WTC11 (cell line): ENCODE results near the gene LRMDA. TPM values are rescaled to one million over a fixed set of nuclear protein-coding genes. Genes with fewer than 3 reads are reported as not detected.

Experiments
- ATAC-seq: fragments of 200-7000 bp; cut with Tn5 transposase; 2 replicates; pipeline ENCODE4 v1.10.0; 2021; ENCODE audit warnings: mild to moderate bottlenecking, moderate library complexity
- CTCF ChIA-PET: fragments of 300-600 bp; sonication (Branson Sonifier 250); formaldehyde crosslinking; loops from one replicate; lab custom pipeline; 2021; ENCODE audit warnings: antibody characterized with exemption; lab: Charles Lee
- POLR2A ChIA-PET: fragments of 350-600 bp; sonication (Branson Sonifier 250); formaldehyde crosslinking; loops from one replicate; lab custom pipeline; 2021; ENCODE audit warnings: antibody characterized with exemption; lab: Charles Lee
- DNase-seq: peaks from one replicate; pipeline ENCODE4 v3.0.0; 2021; ENCODE audit warnings: low spot score
- H3K27ac Mint-ChIP-seq: 2 replicates; pipeline ENCODE4 v1.8.0; 2021; ENCODE audit warnings: mixed read lengths
- H3K27me3 Mint-ChIP-seq: 2 replicates; pipeline ENCODE4 v1.8.0; 2021; ENCODE audit warnings: low read depth, mild to moderate bottlenecking, moderate library complexity, mixed read lengths
- H3K36me3 Mint-ChIP-seq: 2 replicates; pipeline ENCODE4 v1.8.0; 2021; ENCODE audit warnings: mixed read lengths
- H3K4me1 Mint-ChIP-seq: 2 replicates; pipeline ENCODE4 v1.8.0; 2022; ENCODE audit warnings: mixed read lengths
- H3K4me3 Mint-ChIP-seq: 2 replicates; pipeline ENCODE4 v1.8.0; 2021; ENCODE audit warnings: mild to moderate bottlenecking, moderate library complexity, mixed read lengths
- H3K9me3 Mint-ChIP-seq: 2 replicates; pipeline ENCODE4 v1.8.0; 2021; ENCODE audit warnings: mixed read lengths
- ATF1 ChIP-seq: sonication (generic); formaldehyde crosslinking; IDR thresholded peaks from 2 replicates; pipeline ENCODE4 v1.8.1; 2023; ENCODE audit warnings: mild to moderate bottlenecking, moderate library complexity, missing genetic modification reagents
- CREM ChIP-seq: sonication (generic); formaldehyde crosslinking; IDR thresholded peaks from 2 replicates; pipeline ENCODE4 v1.8.1; 2022; ENCODE audit warnings: mild to moderate bottlenecking, missing genetic modification reagents, moderate library complexity
- EMX1 ChIP-seq: fragments of 250-450 bp; sonication (Bioruptor Pico); IDR thresholded peaks from 2 replicates; pipeline ENCODE4 v1.8.0; 2021; ENCODE audit warnings: mild to moderate bottlenecking
- NR3C1 ChIP-seq: sonication (generic); formaldehyde crosslinking; conservative IDR thresholded peaks from 2 replicates; pipeline ENCODE4 v1.8.1; 2023; ENCODE audit warnings: low read depth, mild to moderate bottlenecking, missing genetic modification reagents
- SMAD4 ChIP-seq: sonication (generic); formaldehyde crosslinking; IDR thresholded peaks from 2 replicates; pipeline ENCODE4 v1.8.0; 2022; ENCODE audit warnings: mild to moderate bottlenecking, missing genetic modification reagents
- TEAD4 ChIP-seq: sonication (generic); formaldehyde crosslinking; IDR thresholded peaks from 2 replicates; pipeline ENCODE4 v1.8.0; 2022; ENCODE audit warnings: mild to moderate bottlenecking, missing genetic modification reagents
- ZNF219 ChIP-seq: sonication (generic); formaldehyde crosslinking; IDR thresholded peaks from 2 replicates; pipeline ENCODE4 v1.8.0; 2023; ENCODE audit warnings: missing genetic modification reagents, mild to moderate bottlenecking, borderline replicate concordance
- ZNF232 ChIP-seq: sonication (generic); formaldehyde crosslinking; IDR thresholded peaks from 2 replicates; pipeline ENCODE4 v1.8.0; 2022; ENCODE audit warnings: mild to moderate bottlenecking, missing genetic modification reagents
- ZNF263 ChIP-seq: sonication (generic); formaldehyde crosslinking; IDR thresholded peaks from 2 replicates; pipeline ENCODE4 v1.8.1; 2022; ENCODE audit warnings: low read depth, mild to moderate bottlenecking, moderate library complexity, missing genetic modification reagents
- ZNF671 ChIP-seq: fragments of 250-450 bp; sonication (Bioruptor Pico); IDR thresholded peaks from 2 replicates; pipeline ENCODE4 v1.8.0; 2021; ENCODE audit warnings: mild to moderate bottlenecking
- total RNA-seq: library from RNA; stranded (reverse); gene quantifications from 3 replicates; pipeline ENCODE4 v1.2.3, GENCODE V29; 2021
- TF ChIP-seq, protein P1 (sequence below): fragments of 250-450 bp; sonication (Bioruptor Pico); conservative IDR thresholded peaks from 2 replicates; pipeline ENCODE4 v1.9.0; 2021; ENCODE audit warnings: mild to moderate bottlenecking
- TF ChIP-seq, protein P2 (sequence below): sonication (generic); formaldehyde crosslinking; IDR thresholded peaks from 2 replicates; pipeline ENCODE4 v1.8.1; 2023; ENCODE audit warnings: mild to moderate bottlenecking, missing genetic modification reagents, moderate library complexity
- TF ChIP-seq, protein P3 (sequence below): fragments of 250-450 bp; sonication (Bioruptor Pico); IDR thresholded peaks from 2 replicates; pipeline ENCODE4 v1.9.0; 2021; ENCODE audit warnings: moderate library complexity, mild to moderate bottlenecking, inconsistent platforms, borderline replicate concordance
- TF ChIP-seq, protein P4 (sequence below): sonication (generic); formaldehyde crosslinking; IDR thresholded peaks from 2 replicates; pipeline ENCODE4 v1.8.0; 2022; ENCODE audit warnings: missing genetic modification reagents
- TF ChIP-seq, protein P5 (sequence below): sonication (generic); formaldehyde crosslinking; IDR thresholded peaks from 2 replicates; pipeline ENCODE4 v1.8.1; 2022; ENCODE audit warnings: mild to moderate bottlenecking, moderate library complexity, missing genetic modification reagents
- TF ChIP-seq, protein P6 (sequence below): sonication (generic); formaldehyde crosslinking; IDR thresholded peaks from 2 replicates; pipeline ENCODE4 v1.8.0; 2022; ENCODE audit warnings: mild to moderate bottlenecking, missing genetic modification reagents
- TF ChIP-seq, protein P7 (sequence below): sonication (generic); formaldehyde crosslinking; IDR thresholded peaks from 2 replicates; pipeline ENCODE4 v1.8.1; 2022; ENCODE audit warnings: low read depth, missing genetic modification reagents, borderline replicate concordance
- TF ChIP-seq, protein P8 (sequence below): sonication (generic); formaldehyde crosslinking; IDR thresholded peaks from 2 replicates; pipeline ENCODE4 v1.8.0; 2023; ENCODE audit warnings: mild to moderate bottlenecking, missing genetic modification reagents

Gene LRMDA
- total RNA-seq, 1 experiment from 2014 or later, result 0.92 TPM

DNA sequence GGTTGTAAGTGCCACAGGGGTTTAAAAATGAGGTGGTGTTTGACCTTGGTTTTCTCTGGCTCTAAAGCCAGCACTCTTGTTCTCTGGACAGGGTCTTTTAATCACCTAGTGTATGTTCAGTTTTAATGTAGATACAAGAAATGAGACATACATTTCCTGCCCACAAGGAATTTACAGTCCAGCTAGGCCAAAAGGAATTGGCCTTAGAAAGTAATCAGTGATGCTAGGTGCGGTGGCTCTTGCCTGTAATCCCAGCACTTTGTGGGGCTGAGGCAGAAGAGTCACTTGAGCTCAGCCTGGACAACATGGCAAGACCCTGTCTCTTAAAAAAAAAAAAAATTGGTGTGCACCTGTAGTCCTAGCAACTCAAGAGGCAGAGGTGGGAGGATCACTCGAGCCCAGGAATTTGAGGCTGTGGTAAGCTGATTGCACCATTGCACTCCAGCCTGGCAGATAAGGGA is 100.2 kb downstream of the LRMDA start (continued):
- TF ChIP-seq, protein P1, sequence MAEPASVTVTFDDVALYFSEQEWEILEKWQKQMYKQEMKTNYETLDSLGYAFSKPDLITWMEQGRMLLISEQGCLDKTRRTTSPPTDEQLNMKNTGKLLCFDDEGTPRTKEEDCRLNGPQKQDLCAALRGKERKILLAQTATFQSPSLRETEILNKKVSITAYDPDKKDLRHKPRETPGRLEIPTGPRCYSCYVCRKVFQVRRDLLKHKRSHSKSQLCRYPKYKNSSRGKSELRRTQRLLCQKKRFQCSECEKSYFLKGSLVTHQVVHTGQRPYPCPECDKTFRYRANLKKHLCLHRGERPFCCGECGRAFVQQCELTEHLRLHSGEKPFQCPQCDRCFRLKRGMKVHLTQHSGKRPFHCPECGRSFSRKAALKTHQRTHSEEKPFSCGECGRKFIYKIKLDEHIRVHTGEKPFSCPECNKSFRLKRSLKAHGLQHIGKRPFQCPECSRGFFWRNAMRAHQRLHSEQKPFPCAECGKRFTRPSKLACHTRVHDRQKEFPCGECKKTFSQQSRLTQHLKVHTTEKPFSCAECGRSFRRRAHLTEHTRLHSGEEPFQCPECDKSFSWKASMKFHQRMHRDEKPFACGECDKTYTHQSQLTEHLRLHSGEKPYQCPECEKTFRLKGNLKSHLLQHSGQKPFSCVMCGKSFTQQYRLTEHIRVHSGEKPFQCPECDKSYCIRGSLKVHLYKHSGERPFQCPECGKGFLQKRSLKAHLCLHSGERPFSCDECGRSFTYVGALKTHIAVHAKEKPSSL (CRISPR knock-in tag), result no peak
- TF ChIP-seq, protein P2, sequence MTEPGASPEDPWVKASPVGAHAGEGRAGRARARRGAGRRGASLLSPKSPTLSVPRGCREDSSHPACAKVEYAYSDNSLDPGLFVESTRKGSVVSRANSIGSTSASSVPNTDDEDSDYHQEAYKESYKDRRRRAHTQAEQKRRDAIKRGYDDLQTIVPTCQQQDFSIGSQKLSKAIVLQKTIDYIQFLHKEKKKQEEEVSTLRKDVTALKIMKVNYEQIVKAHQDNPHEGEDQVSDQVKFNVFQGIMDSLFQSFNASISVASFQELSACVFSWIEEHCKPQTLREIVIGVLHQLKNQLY (CRISPR knock-in tag), result no peak
- TF ChIP-seq, protein P3, sequence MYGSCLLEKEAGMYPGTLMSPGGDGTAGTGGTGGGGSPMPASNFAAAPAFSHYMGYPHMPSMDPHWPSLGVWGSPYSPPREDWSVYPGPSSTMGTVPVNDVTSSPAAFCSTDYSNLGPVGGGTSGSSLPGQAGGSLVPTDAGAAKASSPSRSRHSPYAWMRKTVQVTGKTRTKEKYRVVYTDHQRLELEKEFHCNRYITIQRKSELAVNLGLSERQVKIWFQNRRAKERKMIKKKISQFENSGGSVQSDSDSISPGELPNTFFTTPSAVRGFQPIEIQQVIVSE, result no peak
- TF ChIP-seq, protein P4, sequence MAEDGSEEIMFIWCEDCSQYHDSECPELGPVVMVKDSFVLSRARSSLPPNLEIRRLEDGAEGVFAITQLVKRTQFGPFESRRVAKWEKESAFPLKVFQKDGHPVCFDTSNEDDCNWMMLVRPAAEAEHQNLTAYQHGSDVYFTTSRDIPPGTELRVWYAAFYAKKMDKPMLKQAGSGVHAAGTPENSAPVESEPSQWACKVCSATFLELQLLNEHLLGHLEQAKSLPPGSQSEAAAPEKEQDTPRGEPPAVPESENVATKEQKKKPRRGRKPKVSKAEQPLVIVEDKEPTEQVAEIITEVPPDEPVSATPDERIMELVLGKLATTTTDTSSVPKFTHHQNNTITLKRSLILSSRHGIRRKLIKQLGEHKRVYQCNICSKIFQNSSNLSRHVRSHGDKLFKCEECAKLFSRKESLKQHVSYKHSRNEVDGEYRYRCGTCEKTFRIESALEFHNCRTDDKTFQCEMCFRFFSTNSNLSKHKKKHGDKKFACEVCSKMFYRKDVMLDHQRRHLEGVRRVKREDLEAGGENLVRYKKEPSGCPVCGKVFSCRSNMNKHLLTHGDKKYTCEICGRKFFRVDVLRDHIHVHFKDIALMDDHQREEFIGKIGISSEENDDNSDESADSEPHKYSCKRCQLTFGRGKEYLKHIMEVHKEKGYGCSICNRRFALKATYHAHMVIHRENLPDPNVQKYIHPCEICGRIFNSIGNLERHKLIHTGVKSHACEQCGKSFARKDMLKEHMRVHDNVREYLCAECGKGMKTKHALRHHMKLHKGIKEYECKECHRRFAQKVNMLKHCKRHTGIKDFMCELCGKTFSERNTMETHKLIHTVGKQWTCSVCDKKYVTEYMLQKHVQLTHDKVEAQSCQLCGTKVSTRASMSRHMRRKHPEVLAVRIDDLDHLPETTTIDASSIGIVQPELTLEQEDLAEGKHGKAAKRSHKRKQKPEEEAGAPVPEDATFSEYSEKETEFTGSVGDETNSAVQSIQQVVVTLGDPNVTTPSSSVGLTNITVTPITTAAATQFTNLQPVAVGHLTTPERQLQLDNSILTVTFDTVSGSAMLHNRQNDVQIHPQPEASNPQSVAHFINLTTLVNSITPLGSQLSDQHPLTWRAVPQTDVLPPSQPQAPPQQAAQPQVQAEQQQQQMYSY (CRISPR knock-in tag), result no peak
- TF ChIP-seq ZNF671 (CRISPR knock-in tag) (no peak), NR3C1 (CRISPR knock-in tag) (no peak), TEAD4 (no peak), EMX1 (CRISPR knock-in tag) (no peak)
- TF ChIP-seq, all 79 proteins: peak for 0

DNA sequence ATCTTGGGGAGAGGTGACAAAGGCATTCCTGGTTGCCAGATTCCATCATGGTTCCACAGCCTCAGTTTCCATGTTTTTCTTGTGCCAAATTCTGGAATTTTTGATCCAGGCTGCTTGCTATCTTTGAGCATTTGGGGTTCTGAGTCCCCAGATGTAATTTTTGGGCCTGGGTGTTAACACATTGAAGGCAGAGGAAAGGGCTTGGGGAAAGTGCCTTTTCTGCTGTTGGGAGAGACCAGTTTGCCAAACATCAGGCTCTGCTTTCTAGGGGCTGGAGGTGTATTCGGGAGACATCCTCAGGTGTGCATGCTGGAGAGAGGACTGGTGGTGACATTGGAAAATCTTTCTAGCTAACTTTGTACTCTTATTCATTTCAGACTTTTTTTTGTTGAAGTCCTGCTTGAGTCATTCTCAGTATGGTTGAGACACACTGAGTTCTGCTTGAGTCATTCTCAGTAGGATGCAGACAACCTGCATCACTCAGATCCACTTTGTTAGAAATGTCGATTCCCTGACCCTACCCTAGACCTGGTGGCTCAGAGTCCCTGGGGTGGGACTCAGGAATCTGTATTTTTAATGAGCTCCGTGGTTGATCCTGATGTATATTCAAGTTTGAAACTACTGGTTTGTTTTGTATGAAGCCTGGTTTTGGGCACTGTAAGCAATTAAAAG is 101.0 kb downstream of the LRMDA start:
- H3K4me1 Mint-ChIP-seq, result peaks cover 14% of the 10 kb centered on the region
- H3K36me3 Mint-ChIP-seq, result no peaks in the 10 kb centered on the region
- ATAC-seq (no peak), DNase-seq (no peak)
- no peak for TF ChIP-seq SMAD4 (CRISPR knock-in tag)
- TF ChIP-seq, protein P5, sequence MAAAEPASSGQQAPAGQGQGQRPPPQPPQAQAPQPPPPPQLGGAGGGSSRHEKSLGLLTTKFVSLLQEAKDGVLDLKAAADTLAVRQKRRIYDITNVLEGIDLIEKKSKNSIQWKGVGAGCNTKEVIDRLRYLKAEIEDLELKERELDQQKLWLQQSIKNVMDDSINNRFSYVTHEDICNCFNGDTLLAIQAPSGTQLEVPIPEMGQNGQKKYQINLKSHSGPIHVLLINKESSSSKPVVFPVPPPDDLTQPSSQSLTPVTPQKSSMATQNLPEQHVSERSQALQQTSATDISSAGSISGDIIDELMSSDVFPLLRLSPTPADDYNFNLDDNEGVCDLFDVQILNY, result no peak
- no peak for TF ChIP-seq ZNF263 (CRISPR knock-in tag)
- TF ChIP-seq ATF1 (CRISPR knock-in tag), result no peak
- TF ChIP-seq ZNF219 (CRISPR knock-in tag), result no peak
- TF ChIP-seq, protein P6, sequence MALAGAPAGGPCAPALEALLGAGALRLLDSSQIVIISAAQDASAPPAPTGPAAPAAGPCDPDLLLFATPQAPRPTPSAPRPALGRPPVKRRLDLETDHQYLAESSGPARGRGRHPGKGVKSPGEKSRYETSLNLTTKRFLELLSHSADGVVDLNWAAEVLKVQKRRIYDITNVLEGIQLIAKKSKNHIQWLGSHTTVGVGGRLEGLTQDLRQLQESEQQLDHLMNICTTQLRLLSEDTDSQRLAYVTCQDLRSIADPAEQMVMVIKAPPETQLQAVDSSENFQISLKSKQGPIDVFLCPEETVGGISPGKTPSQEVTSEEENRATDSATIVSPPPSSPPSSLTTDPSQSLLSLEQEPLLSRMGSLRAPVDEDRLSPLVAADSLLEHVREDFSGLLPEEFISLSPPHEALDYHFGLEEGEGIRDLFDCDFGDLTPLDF (CRISPR knock-in tag), result no peak
- no peak for TF ChIP-seq EMX1 (CRISPR knock-in tag)
- TF ChIP-seq ZNF232 (CRISPR knock-in tag), result no peak
- no peak for TF ChIP-seq CREM
- TF ChIP-seq, protein P7, sequence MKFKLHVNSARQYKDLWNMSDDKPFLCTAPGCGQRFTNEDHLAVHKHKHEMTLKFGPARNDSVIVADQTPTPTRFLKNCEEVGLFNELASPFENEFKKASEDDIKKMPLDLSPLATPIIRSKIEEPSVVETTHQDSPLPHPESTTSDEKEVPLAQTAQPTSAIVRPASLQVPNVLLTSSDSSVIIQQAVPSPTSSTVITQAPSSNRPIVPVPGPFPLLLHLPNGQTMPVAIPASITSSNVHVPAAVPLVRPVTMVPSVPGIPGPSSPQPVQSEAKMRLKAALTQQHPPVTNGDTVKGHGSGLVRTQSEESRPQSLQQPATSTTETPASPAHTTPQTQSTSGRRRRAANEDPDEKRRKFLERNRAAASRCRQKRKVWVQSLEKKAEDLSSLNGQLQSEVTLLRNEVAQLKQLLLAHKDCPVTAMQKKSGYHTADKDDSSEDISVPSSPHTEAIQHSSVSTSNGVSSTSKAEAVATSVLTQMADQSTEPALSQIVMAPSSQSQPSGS (CRISPR knock-in tag), result no peak
- TF ChIP-seq, protein P1 (CRISPR knock-in tag), result no peak
- TF ChIP-seq, protein P8, sequence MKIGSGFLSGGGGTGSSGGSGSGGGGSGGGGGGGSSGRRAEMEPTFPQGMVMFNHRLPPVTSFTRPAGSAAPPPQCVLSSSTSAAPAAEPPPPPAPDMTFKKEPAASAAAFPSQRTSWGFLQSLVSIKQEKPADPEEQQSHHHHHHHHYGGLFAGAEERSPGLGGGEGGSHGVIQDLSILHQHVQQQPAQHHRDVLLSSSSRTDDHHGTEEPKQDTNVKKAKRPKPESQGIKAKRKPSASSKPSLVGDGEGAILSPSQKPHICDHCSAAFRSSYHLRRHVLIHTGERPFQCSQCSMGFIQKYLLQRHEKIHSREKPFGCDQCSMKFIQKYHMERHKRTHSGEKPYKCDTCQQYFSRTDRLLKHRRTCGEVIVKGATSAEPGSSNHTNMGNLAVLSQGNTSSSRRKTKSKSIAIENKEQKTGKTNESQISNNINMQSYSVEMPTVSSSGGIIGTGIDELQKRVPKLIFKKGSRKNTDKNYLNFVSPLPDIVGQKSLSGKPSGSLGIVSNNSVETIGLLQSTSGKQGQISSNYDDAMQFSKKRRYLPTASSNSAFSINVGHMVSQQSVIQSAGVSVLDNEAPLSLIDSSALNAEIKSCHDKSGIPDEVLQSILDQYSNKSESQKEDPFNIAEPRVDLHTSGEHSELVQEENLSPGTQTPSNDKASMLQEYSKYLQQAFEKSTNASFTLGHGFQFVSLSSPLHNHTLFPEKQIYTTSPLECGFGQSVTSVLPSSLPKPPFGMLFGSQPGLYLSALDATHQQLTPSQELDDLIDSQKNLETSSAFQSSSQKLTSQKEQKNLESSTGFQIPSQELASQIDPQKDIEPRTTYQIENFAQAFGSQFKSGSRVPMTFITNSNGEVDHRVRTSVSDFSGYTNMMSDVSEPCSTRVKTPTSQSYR (CRISPR knock-in tag), result no peak
- ChIA-PET CTCF (interaction anchor here (1.2 kb wide), 1 partner anchor 8 kb away, joined by 3 read pairs; no protein-coding TSS in a partner anchor), POLR2A (no interaction called here)
- no peaks in the 10 kb centered on the region for H3K9me3 Mint-ChIP-seq
- H3K27me3 Mint-ChIP-seq, result peaks cover 44% of the 10 kb centered on the region
- H3K4me3 Mint-ChIP-seq, result no peak overlapping the region
- no peak overlapping the region for H3K27ac Mint-ChIP-seq
